Liver (tissue), 9 donors: ENCODE data around the gene UBE3A. TPM values are rescaled to one million over a fixed set of nuclear protein-coding genes. Genes with fewer than 3 reads are reported as not detected.

Experiments
- DNase-seq: peaks from one replicate; pipeline ENCODE4 v3.0.0-alpha.2; 2017; ENCODE audit warnings: low spot score
- H3K27ac ChIP-seq, 2 donors: one replicate each; pipeline ENCODE4 v1.7.0; 2013; ENCODE audit warnings: inconsistent platforms in 2 of 2, low read length in 2 of 2, control low read depth in 1 of 2, low read depth in 1 of 2, mild to moderate bottlenecking in 1 of 2
- H3K27me3 ChIP-seq, 4 donors: one replicate each; pipeline versions ENCODE4 v1.6.1 to v1.7.0; 2013; ENCODE audit warnings: low read length in 3 of 4, inconsistent platforms in 1 of 4, mild to moderate bottlenecking in 1 of 4, moderate library complexity in 1 of 4; ENCODE audit not compliant: control insufficient read depth in 4 of 4, insufficient read depth in 4 of 4
- H3K36me3 ChIP-seq, 4 donors: one replicate each; pipeline versions ENCODE4 v1.6.1 to v1.7.0; 2013; ENCODE audit warnings: low read length in 3 of 4, mild to moderate bottlenecking in 3 of 4, low read depth in 1 of 4, moderate library complexity in 1 of 4; ENCODE audit not compliant: control insufficient read depth in 4 of 4, insufficient read depth in 3 of 4
- H3K4me1 ChIP-seq, 4 donors: one replicate each; pipeline versions ENCODE4 v1.6.1 to v1.7.0; 2013; ENCODE audit warnings: low read length in 3 of 4, mild to moderate bottlenecking in 3 of 4, moderate library complexity in 1 of 4; ENCODE audit not compliant: control insufficient read depth in 4 of 4, insufficient read depth in 4 of 4
- H3K4me3 ChIP-seq, 3 donors: one replicate each; pipeline versions ENCODE4 v1.6.1 to v1.7.0; 2013; ENCODE audit warnings: low read length in 3 of 3, control low read depth in 1 of 3, low read depth in 1 of 3, mild to moderate bottlenecking in 1 of 3
- H3K9ac ChIP-seq, 2 donors: one replicate each; pipeline ENCODE4 v1.7.0; 2013; ENCODE audit warnings: low read length in 2 of 2, mild to moderate bottlenecking in 2 of 2, moderate library complexity in 2 of 2, control low read depth in 1 of 2, low read depth in 1 of 2
- H3K9me3 ChIP-seq, 4 donors: one replicate each; pipeline versions ENCODE4 v1.6.1 to v1.7.0; 2013; ENCODE audit warnings: low read length in 3 of 4; ENCODE audit not compliant: control insufficient read depth in 4 of 4
- ATF3 ChIP-seq: IDR thresholded peaks from 2 replicates; pipeline ENCODE4 v1.6.1; 2016; ENCODE audit warnings: antibody characterized with exemption
- CTCF ChIP-seq: fragments of 150-350 bp; IDR thresholded peaks from 2 replicates; pipeline ENCODE4 v1.5.1; 2017; ENCODE audit warnings: improper control_type of control experiment, low read depth, low read length; ENCODE audit not compliant: missing input control
- EGR1 ChIP-seq, 2 donors: IDR thresholded peaks; 2 replicates each; pipeline ENCODE4 v1.6.1; 2016 to 2018; ENCODE audit warnings: antibody characterized with exemption in 2 of 2, low read depth in 2 of 2
- FOXA1 ChIP-seq: IDR thresholded peaks from 2 replicates; pipeline ENCODE4 v1.6.1; 2016; ENCODE audit warnings: antibody characterized with exemption
- FOXA2 ChIP-seq: IDR thresholded peaks from 2 replicates; pipeline ENCODE4 v1.6.1; 2016; ENCODE audit warnings: antibody characterized with exemption
- GABPA ChIP-seq, 2 donors: IDR thresholded peaks in 1 of 2; conservative IDR thresholded peaks in 1 of 2; 2 replicates each; pipeline ENCODE4 v1.6.1; 2016; ENCODE audit warnings: antibody characterized with exemption in 2 of 2, mild to moderate bottlenecking in 1 of 2, moderate library complexity in 1 of 2
- HNF4A ChIP-seq, 2 donors: conservative IDR thresholded peaks; 2 replicates each; pipeline ENCODE4 v1.6.1; 2016; ENCODE audit warnings: antibody characterized with exemption in 2 of 2, mild to moderate bottlenecking in 2 of 2
- HNF4G ChIP-seq: IDR thresholded peaks from 2 replicates; pipeline ENCODE4 v1.6.1; 2016; ENCODE audit warnings: antibody characterized with exemption
- JUND ChIP-seq, 2 donors: IDR thresholded peaks; 2 replicates each; pipeline ENCODE4 v1.6.1; 2016; ENCODE audit warnings: antibody characterized with exemption in 2 of 2
- MAX ChIP-seq: IDR thresholded peaks from 2 replicates; pipeline ENCODE4 v1.6.1; 2016; ENCODE audit warnings: antibody characterized with exemption
- NR2F2 ChIP-seq: IDR thresholded peaks from 2 replicates; pipeline ENCODE4 v1.6.1; 2016; ENCODE audit warnings: antibody characterized with exemption
- RAD21 ChIP-seq, 2 donors: IDR thresholded peaks; 2 replicates each; pipeline ENCODE4 v1.6.1; 2016; ENCODE audit warnings: antibody characterized with exemption in 2 of 2, mild to moderate bottlenecking in 2 of 2
- REST ChIP-seq: IDR thresholded peaks from 2 replicates; pipeline ENCODE4 v1.6.1; 2016; ENCODE audit warnings: antibody characterized with exemption, mild to moderate bottlenecking
- RXRA ChIP-seq, 2 donors: IDR thresholded peaks; 2 replicates each; pipeline ENCODE4 v1.6.1; 2017 to 2018; ENCODE audit warnings: antibody characterized with exemption in 2 of 2, mild to moderate bottlenecking in 1 of 2
- SP1 ChIP-seq: IDR thresholded peaks from 2 replicates; pipeline ENCODE4 v1.6.1; 2018; ENCODE audit warnings: antibody characterized with exemption, mild to moderate bottlenecking
- TAF1 ChIP-seq: conservative IDR thresholded peaks from 2 replicates; pipeline ENCODE4 v1.6.1; 2016; ENCODE audit warnings: antibody characterized with exemption, mild to moderate bottlenecking
- YY1 ChIP-seq: IDR thresholded peaks from 2 replicates; pipeline ENCODE4 v1.6.1; 2016; ENCODE audit warnings: antibody characterized with exemption, mild to moderate bottlenecking
- ZBTB33 ChIP-seq: IDR thresholded peaks from 2 replicates; pipeline ENCODE4 v1.6.1; 2016; ENCODE audit warnings: antibody characterized with exemption
- whole genome bisulfite sequencing: extraction: QIAGEN DNeasy Blood & Tissue Kit; methylation state at CpG from one replicate; pipeline ENCODE4 v1.1.7; 2013; 5-methylcytosine and 5-hydroxymethylcytosine counted together
- polyA plus RNA-seq, 2 donors: library from polyadenylated mRNA; stranded (reverse) in 1 of 2; unstranded in 1 of 2; fragments of 200-250 nt in 1 of 2; fragments of >200 nt in 1 of 2; fragmentation: Nextera tagmentation in 1 of 2; extraction: Ambion mirVana in 1 of 2; gene quantifications; one replicate each; pipeline versions ENCODE4 v1.2.1 to v1.2.3, GENCODE V29; 2013 to 2015
- total RNA-seq, 2 donors: library from RNA; depleted of rRNA; stranded (reverse); fragments of >200 nt; gene quantifications; one replicate each; pipeline ENCODE4 v1.2.3, GENCODE V29; 2014
- donor health status: healthy.
- donor health status: healthy.
- donor health status: healthy.
- donor health status: healthy.
- donor health status: healthy.

UBE3A gene
- total and polyA plus RNA-seq, 4 donors: 12.9 to 58.4 (median 38.2) TPM

- TF ChIP-seq ZBTB33 (no peak), RXRA (IDR thresholded peaks at IDR 0.05) (no peak)
Measured at GRCh38 chr15:25431836-25432561, 6.8 kb downstream of the UBE3A start (continued).

- Histone ChIP-seq H3K9ac (no peak overlapping the region), H3K4me1 (peaks cover 0 to 19% (median 4%) of the 10 kb centered on the region in 4 donors), H3K4me3 (no peak overlapping the region), H3K36me3 (peaks cover 0 to 2% (median 0%) of the 10 kb centered on the region in 4 donors), H3K27me3 (no peaks in the 10 kb centered on the region), H3K9me3 (no peaks in the 10 kb centered on the region), H3K27ac (no peak overlapping the region)
- TF ChIP-seq HNF4A (conservative IDR thresholded peaks at IDR 0.05): no peak
- TF ChIP-seq ATF3: no peak
- TF ChIP-seq REST: no peak
- no peak for TF ChIP-seq YY1
- TF ChIP-seq RXRA (IDR thresholded peaks at IDR 0.05): no peak
- TF ChIP-seq ZBTB33: no peak
- TF ChIP-seq TAF1: no peak
- no peak for TF ChIP-seq GABPA (IDR thresholded peaks at IDR 0.05 in 1 of 2, conservative IDR thresholded peaks at IDR 0.05 in 1 of 2)
- TF ChIP-seq EGR1 (IDR thresholded peaks at IDR 0.05; ENCODE audit: low read depth in 2 of 2): no peak
- TF ChIP-seq FOXA2: no peak
- TF ChIP-seq CTCF: no peak
- no peak for TF ChIP-seq FOXA1
- TF ChIP-seq NR2F2: no peak
- no peak for TF ChIP-seq JUND (IDR thresholded peaks at IDR 0.05)
- TF ChIP-seq SP1: no peak
- no peak for TF ChIP-seq RAD21 (IDR thresholded peaks at IDR 0.05)
- TF ChIP-seq MAX: no peak
- no peak for TF ChIP-seq HNF4G
- WGBS: 79% methylated on average over 2 of the region's 2 CpGs
- DNase-seq: no peak
Measured at GRCh38 chr15:25427861-25428260, 11.0 kb downstream of the UBE3A start.
